Smooth muscle cell (in vitro differentiated cells): ENCODE results near the gene TAF7L. TPM values are rescaled to one million over a fixed set of nuclear protein-coding genes. Genes with fewer than 3 reads are reported as not detected.

Source experiments
- DNase-seq: peaks from one replicate; lab custom pipeline; 2025; ENCODE audit not compliant: unreplicated experiment; lab: John Stamatoyannopoulos, UW
- H2AFZ ChIP-seq: fragments of 200-600 bp; sonication (generic); 2 replicates; pipeline ENCODE4 v1.6.0; 2016; ENCODE audit warnings: antibody characterized with exemption, low read depth, mild to moderate bottlenecking
- H3F3A ChIP-seq: fragments of 200-600 bp; sonication (generic); 2 replicates; pipeline ENCODE4 v1.6.0; 2017; ENCODE audit warnings: antibody characterized with exemption, low read depth
- H3K27ac ChIP-seq: fragments of 200-600 bp; sonication (generic); 2 replicates; pipeline ENCODE4 v1.5.1; 2016; ENCODE audit warnings: low read depth, mild to moderate bottlenecking
- H3K27me3 ChIP-seq: fragments of 200-600 bp; sonication (generic); 2 replicates; pipeline ENCODE4 v1.6.1; 2016; ENCODE audit warnings: low read depth, mild to moderate bottlenecking
- H3K36me3 ChIP-seq: fragments of 200-600 bp; sonication (generic); 2 replicates; pipeline ENCODE4 v1.5.1; 2016; ENCODE audit warnings: low read depth
- H3K4me1 ChIP-seq: fragments of 200-600 bp; sonication (generic); 2 replicates; pipeline ENCODE4 v1.5.1; 2016; ENCODE audit warnings: low read depth
- H3K4me2 ChIP-seq: fragments of 200-600 bp; sonication (generic); 2 replicates; pipeline ENCODE4 v1.6.0; 2016; ENCODE audit warnings: mild to moderate bottlenecking
- H3K4me3 ChIP-seq: fragments of 200-600 bp; sonication (generic); 2 replicates; pipeline ENCODE4 v1.5.1; 2016; ENCODE audit warnings: mild to moderate bottlenecking
- H3K79me2 ChIP-seq: fragments of 200-600 bp; sonication (generic); 2 replicates; pipeline ENCODE4 v1.6.0; 2016; ENCODE audit warnings: low read depth, mild to moderate bottlenecking
- H3K9ac ChIP-seq: fragments of 200-600 bp; sonication (generic); 2 replicates; pipeline ENCODE4 v1.6.0; 2016; ENCODE audit warnings: low read depth
- H3K9me3 ChIP-seq: fragments of 200-600 bp; sonication (generic); replicated peaks from 2 replicates; pipeline ENCODE4 v1.5.1; 2016; ENCODE audit warnings: low read depth
- H4K20me1 ChIP-seq: fragments of 200-600 bp; sonication (generic); 2 replicates; pipeline ENCODE4 v1.6.0; 2016; ENCODE audit warnings: low read depth
- CTCF ChIP-seq: fragments of 200-600 bp; sonication (generic); IDR thresholded peaks from 2 replicates; pipeline ENCODE4 v1.5.1; 2017; ENCODE audit warnings: borderline replicate concordance, mild to moderate bottlenecking, antibody characterized with exemption; ENCODE audit not compliant: insufficient read depth, poor library complexity, severe bottlenecking
- WGBS: methylation state at CpG from one replicate; pipeline ENCODE4 v1.1.7; 2016; ENCODE audit warnings: low lambda C conversion rate; 5-methylcytosine and 5-hydroxymethylcytosine counted together
- polyA plus RNA-seq: library from polyadenylated mRNA; unstranded; fragments of >200 nt; fragmentation: Nextera tagmentation; extraction: Ambion mirVana; gene quantifications from 2 replicates; pipeline ENCODE4 v1.2.1, GENCODE V29; 2016
- total RNA-seq: library from RNA; depleted of rRNA; stranded (reverse); fragments of >200 nt; gene quantifications from 2 replicates; pipeline ENCODE4 v1.2.3, GENCODE V29; 2014

The TAF7L gene
- total and polyA plus RNA-seq, 2 experiments from 2014 or later: 0.04 to 0.14 TPM

- no peaks in the 10 kb centered on the region for H3K27me3 ChIP-seq
- no peak overlapping the region for H3K27ac ChIP-seq
- no peaks in the 10 kb centered on the region for H3K9me3 ChIP-seq
- no peaks in the 10 kb centered on the region for H3K79me2 ChIP-seq
- H3F3A ChIP-seq: no peaks in the 10 kb centered on the region
- H3K4me1 ChIP-seq: no peaks in the 10 kb centered on the region
- H2AFZ ChIP-seq: no peak overlapping the region
- H3K4me3 ChIP-seq: no peak overlapping the region
- no peak overlapping the region for H3K4me2 ChIP-seq
- no peak for DNase-seq
- H3K36me3 ChIP-seq: no peaks in the 10 kb centered on the region
- no peak overlapping the region for H3K9ac ChIP-seq
- peak; percentile 5 for TF ChIP-seq CTCF
- no peaks in the 10 kb centered on the region for H4K20me1 ChIP-seq
- 77% methylated on average over 4 of the region's 4 CpGs for WGBS
Measured at GRCh38 chrX:101260435-101260834, 30.7 kb downstream of the TAF7L start.

GRCh38 chrX:101258259-101258581, 32.9 kb downstream of the TAF7L start:
- Histone ChIP-seq H2AFZ (no peak overlapping the region), H3K9ac (no peak overlapping the region), H3K27ac (no peak overlapping the region), H3K79me2 (no peaks in the 10 kb centered on the region), H4K20me1 (no peaks in the 10 kb centered on the region), H3K27me3 (no peaks in the 10 kb centered on the region), H3K9me3 (no peaks in the 10 kb centered on the region), H3K4me2 (no peak overlapping the region), H3F3A (no peaks in the 10 kb centered on the region), H3K4me3 (no peak overlapping the region), H3K36me3 (no peaks in the 10 kb centered on the region), H3K4me1 (no peaks in the 10 kb centered on the region)
- TF ChIP-seq CTCF: no peak
- WGBS: 90% methylated on average over 11 of the region's 11 CpGs
- no peak for DNase-seq

- no peaks in the 10 kb centered on the region for H4K20me1 ChIP-seq
- H3K27me3 ChIP-seq: no peaks in the 10 kb centered on the region
- no peak overlapping the region for H2AFZ ChIP-seq
- no peak overlapping the region for H3K4me2 ChIP-seq
- H3K4me1 ChIP-seq: no peaks in the 10 kb centered on the region
- DNase-seq: no peak
- H3K36me3 ChIP-seq: no peaks in the 10 kb centered on the region
- H3K9me3 ChIP-seq: no peaks in the 10 kb centered on the region
- H3K27ac ChIP-seq: no peak overlapping the region
- no peak for TF ChIP-seq CTCF
- no peak overlapping the region for H3K4me3 ChIP-seq
- H3K79me2 ChIP-seq: no peaks in the 10 kb centered on the region
- 50% methylated on average over 4 of the region's 4 CpGs for WGBS
- no peaks in the 10 kb centered on the region for H3F3A ChIP-seq
- no peak overlapping the region for H3K9ac ChIP-seq
Measured at GRCh38 chrX:101257448-101258258, 33.5 kb downstream of the TAF7L start.

- Histone ChIP-seq H3K9me3 (no peaks in the 10 kb centered on the region), H3K4me2 (no peak overlapping the region), H3K4me3 (no peak overlapping the region), H2AFZ (no peak overlapping the region), H3F3A (no peaks in the 10 kb centered on the region), H3K27me3 (no peaks in the 10 kb centered on the region), H3K9ac (no peak overlapping the region), H3K36me3 (no peaks in the 10 kb centered on the region), H3K4me1 (no peaks in the 10 kb centered on the region), H3K27ac (no peak overlapping the region), H4K20me1 (no peaks in the 10 kb centered on the region), H3K79me2 (no peaks in the 10 kb centered on the region)
- DNase-seq: no peak
- no peak for TF ChIP-seq CTCF
- 43% methylated on average over 2 of the region's 2 CpGs for WGBS
Measured at GRCh38 chrX:101252634-101253033, 38.5 kb downstream of the TAF7L start.
